Fibroblast of villous mesenchyme (primary cell): Measurements from ENCODE around the gene KIAA1191. TPM values are rescaled to one million over a fixed set of nuclear protein-coding genes. Genes with fewer than 3 reads are reported as not detected.

Experiments used
- DNase-seq: peaks from one replicate; pipeline ENCODE4 v3.0.0-alpha.2; 2010; ENCODE audit warnings: low read depth
- H3K4me3 ChIP-seq: 2 replicates; pipeline ENCODE4 v1.5.1; 2011; ENCODE audit warnings: low read depth, mild to moderate bottlenecking, low read length
- total RNA-seq: library from RNA; depleted of rRNA; stranded (reverse); fragments of >200 nt; gene quantifications from 2 replicates; pipeline ENCODE4 v1.2.3, GENCODE V29; 2012
- TF ChIP-seq, protein P1 (sequence below): IDR thresholded peaks from 2 replicates; pipeline ENCODE4 v1.5.1; 2012; ENCODE audit warnings: low read depth, mild to moderate bottlenecking, low read length; ENCODE audit not compliant: insufficient read depth

KIAA1191 gene
- total RNA-seq, 1 donor, result 107 TPM

DNA sequence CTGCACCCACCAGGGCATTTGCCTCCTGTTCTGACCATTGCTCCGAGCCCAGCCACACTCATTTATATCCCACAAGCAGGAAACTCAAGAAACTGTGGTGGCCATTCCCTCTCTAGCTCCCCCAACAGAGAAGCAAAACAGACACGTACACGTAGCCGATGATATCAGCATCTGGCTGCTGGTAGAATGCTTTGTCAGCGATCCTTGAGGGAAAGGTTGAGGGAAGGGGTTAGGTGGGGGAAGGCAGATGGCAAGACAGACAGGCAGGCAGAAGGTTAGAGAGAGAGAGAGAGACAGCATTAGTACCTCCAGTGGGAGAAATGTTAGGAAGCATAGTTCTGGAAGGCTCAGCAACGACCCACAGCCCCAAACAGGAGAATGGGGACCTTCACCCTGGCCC is 34.8 kb upstream of the KIAA1191 start:
- peak; percentile 69 for DNase-seq
- TF ChIP-seq, protein P1, sequence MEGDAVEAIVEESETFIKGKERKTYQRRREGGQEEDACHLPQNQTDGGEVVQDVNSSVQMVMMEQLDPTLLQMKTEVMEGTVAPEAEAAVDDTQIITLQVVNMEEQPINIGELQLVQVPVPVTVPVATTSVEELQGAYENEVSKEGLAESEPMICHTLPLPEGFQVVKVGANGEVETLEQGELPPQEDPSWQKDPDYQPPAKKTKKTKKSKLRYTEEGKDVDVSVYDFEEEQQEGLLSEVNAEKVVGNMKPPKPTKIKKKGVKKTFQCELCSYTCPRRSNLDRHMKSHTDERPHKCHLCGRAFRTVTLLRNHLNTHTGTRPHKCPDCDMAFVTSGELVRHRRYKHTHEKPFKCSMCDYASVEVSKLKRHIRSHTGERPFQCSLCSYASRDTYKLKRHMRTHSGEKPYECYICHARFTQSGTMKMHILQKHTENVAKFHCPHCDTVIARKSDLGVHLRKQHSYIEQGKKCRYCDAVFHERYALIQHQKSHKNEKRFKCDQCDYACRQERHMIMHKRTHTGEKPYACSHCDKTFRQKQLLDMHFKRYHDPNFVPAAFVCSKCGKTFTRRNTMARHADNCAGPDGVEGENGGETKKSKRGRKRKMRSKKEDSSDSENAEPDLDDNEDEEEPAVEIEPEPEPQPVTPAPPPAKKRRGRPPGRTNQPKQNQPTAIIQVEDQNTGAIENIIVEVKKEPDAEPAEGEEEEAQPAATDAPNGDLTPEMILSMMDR, result no peak
- H3K4me3 ChIP-seq, result no peak overlapping the region

DNA sequence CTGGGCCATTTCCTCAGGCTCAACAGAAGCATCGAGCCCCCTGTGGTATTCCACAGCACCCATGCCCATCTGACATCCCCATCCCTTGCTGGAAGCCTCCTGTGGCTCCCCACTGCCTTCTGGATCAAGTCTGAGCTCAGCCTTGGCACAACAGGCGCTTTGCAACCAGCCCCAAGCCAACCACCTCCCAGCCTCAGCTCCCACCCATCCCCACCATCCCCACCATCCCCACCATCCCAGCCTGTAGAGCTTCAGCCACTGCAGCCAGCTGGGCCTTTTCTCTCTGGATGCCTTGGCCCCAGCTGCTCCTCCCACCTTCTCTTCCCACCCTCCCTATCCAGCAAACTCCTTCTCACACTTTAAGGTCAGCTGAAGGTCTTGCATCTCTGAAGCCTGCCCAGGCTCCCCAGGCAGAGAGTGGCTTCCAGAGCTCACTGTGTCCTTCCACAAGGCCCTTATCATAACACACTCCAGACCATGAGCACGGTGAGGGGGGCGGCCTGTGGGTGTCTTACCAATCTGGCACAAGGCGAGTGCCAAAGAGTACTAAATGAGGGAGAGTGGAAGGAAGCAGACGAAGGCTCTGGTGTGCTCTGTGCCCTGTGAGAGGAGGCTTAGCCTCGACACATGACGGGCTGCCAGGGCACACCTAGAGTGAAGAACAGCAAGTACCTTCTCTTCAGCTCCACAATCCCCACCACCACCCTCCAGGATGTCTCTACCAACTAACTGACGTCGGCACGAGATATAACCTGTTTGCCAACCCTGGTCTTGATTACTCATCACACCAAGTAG is 33.5 kb upstream of the KIAA1191 start:
- peak; percentile 73 for DNase-seq
- TF ChIP-seq, protein P1, result no peak
- no peak overlapping the region for H3K4me3 ChIP-seq

DNA sequence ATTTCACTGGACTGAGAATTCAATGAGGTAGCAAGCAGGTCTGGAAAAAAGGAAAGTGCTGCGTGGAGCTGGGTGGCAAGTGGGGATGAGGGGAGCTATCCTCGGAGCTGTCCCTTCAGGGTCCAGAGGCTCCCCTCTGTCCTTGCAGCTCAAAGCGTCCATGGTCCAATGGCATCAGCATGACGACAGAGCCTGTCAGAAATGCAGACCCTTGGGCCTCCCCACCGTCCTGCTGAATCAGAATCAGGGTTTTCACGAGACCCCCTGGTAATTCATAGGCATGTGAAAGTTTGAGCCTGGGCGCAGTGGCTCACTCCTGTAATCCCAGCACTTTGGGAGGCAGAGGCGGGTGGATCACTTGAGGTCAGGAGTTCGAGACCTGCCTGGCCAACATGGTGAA is 32.5 kb upstream of the KIAA1191 start:
- H3K4me3 ChIP-seq, result no peak overlapping the region
- DNase-seq, result no peak
- TF ChIP-seq, protein P1, result no peak

GRCh38 chr5:176392526-176392925 is 31.0 kb upstream of the KIAA1191 start:
- H3K4me3 ChIP-seq, result no peak overlapping the region
- TF ChIP-seq, protein P1, result no peak
- DNase-seq, result no peak

DNA sequence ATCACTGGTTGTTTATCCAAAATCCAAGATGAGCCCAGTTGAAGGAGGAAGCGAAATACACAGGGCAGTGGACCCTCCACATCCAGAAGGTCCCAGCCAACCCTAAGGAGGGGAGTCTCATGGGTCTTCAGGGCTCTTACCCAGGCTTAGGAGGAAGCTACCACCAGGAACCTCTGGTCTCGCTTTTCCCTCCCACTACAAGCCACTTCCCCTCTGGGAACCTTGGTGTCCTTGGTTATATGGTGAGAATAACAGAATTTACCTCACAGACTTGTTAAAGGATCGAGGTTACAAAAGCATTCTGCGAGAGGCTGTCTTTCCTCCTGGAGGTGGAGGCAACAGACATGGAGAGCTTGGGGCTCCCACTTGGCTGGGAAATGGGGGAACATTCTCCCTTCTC is 30.4 kb upstream of the KIAA1191 start:
- no peak overlapping the region for H3K4me3 ChIP-seq
- DNase-seq, result no peak
- TF ChIP-seq, protein P1, result no peak

GRCh38 chr5:176391479-176391878 is 29.9 kb upstream of the KIAA1191 start:
- DNase-seq, result no peak

More at GRCh38 chr5:176391479-176391878, 29.9 kb upstream of the KIAA1191 start:
- H3K4me3 ChIP-seq, result no peak overlapping the region
- TF ChIP-seq, protein P1, result no peak
